Measurements from ENCODE around the gene DNAJC5.
"Not testable (repeated sequence)": the region's sequence is repeated elsewhere in the genome, so short reads cannot be mapped to it uniquely, and the experiment has no call there.

Gene DNAJC5

DNA sequence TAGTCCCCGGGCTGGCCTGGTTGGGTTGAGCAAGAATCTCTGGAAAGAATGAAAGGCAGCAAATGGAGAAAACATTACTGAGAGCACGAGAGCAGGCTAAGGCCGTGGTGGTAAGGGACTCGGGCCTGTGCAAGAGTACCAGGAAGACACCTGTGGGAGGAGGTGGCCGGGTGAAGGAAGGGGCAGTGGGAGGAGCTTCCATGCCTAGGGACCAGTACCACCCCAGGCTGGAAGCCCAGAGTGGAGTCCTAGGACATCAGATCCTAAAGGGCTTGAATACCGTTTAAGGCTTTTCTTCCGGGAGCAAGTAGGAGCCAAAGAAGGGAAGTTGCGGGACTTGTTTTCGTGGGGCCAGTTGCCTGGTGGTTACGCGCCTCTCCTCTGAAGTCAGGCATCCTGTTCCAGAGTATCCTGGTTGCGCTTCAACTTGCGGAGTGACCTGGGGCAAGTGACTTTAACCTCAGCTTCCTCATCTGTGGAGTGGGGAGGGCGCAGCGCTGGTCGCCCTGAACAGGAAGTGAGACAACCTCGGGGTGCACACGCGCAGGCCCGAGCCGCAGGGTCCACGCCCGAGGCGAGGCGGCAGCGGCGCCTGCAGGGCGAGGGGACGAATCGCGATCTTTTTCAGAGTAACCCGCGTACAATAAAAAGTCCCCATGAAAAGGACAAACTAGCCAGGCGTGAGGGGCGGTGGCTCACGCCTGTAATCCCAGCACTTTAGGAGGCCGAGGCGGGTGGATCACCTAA is 31.0 kb upstream of the DNAJC5 start:
- H3K27ac ChIP-seq (ENCODE audit: low read depth, low read length): peak overlapping the region; percentile 82
- peak overlapping the region; percentile 82 for H3K14ac ChIP-seq (ENCODE audit: low read length)
- H3K36me3 ChIP-seq (ENCODE audit: control insufficient read depth in 1 of 2, insufficient read depth in 2 of 2, low read length in 2 of 2): peaks cover 23% of the 10 kb centered on the region in 2 experiments
- H3K9me3 ChIP-seq (ENCODE audit: insufficient read depth, low read depth, low read length): no peaks in the 10 kb centered on the region
- H3K4me2 ChIP-seq (ENCODE audit: low read length): peak overlapping the region; percentile 66
- peak overlapping the region; percentile 6 for H3K9ac ChIP-seq (ENCODE audit: low read length)
- H2BK120ac ChIP-seq (ENCODE audit: insufficient read depth, low read length, poor library complexity): peak overlapping the region; percentile 69
- peaks cover 7 to 17% of the 10 kb centered on the region in 2 experiments for H3K4me1 ChIP-seq (ENCODE audit: control insufficient read depth in 1 of 2, insufficient read depth in 2 of 2, low read length in 2 of 2)
- H2AFZ ChIP-seq (ENCODE audit: insufficient read depth, low read length, poor library complexity): no peak overlapping the region
- no peak overlapping the region for H3K23ac ChIP-seq (ENCODE audit: low read length)
- peaks cover 12% of the 10 kb centered on the region for H3K79me1 ChIP-seq (ENCODE audit: low read length)
- peak overlapping the region; percentile 51 for H3K4ac ChIP-seq (ENCODE audit: low read depth, low read length)
- H3K27me3 ChIP-seq (ENCODE audit: insufficient read depth, low read length): no peaks in the 10 kb centered on the region
- peak overlapping the region; percentile 78 for H2BK5ac ChIP-seq (ENCODE audit: low read depth, low read length, poor library complexity)
- no peak overlapping the region for H2BK12ac ChIP-seq (ENCODE audit: low read length)
- peak overlapping the region; percentile 75 for H3K4me3 ChIP-seq (ENCODE audit: low read depth, low read length)
- DNase-seq: peak; percentile 69 to 74
- peaks cover 9% of the 10 kb centered on the region for H3K79me2 ChIP-seq (ENCODE audit: control insufficient read depth, insufficient read depth, low read length, poor library complexity)
- H4K8ac ChIP-seq (ENCODE audit: low read depth, low read length): peak overlapping the region; percentile 95
- no CpG with 5 or more reads among the region's 38 CpGs for WGBS (ENCODE audit: extremely low coverage, insufficient coverage, insufficient read length)
- peak overlapping the region; percentile 91 for H4K91ac ChIP-seq (ENCODE audit: low read depth, low read length)
- H4K12ac ChIP-seq (ENCODE audit: low read depth, low read length): peak overlapping the region; percentile 92
- H3K18ac ChIP-seq (ENCODE audit: low read length): peak overlapping the region; percentile 59
- H2AK5ac ChIP-seq (ENCODE audit: low read length): peak overlapping the region; percentile 69

DNA sequence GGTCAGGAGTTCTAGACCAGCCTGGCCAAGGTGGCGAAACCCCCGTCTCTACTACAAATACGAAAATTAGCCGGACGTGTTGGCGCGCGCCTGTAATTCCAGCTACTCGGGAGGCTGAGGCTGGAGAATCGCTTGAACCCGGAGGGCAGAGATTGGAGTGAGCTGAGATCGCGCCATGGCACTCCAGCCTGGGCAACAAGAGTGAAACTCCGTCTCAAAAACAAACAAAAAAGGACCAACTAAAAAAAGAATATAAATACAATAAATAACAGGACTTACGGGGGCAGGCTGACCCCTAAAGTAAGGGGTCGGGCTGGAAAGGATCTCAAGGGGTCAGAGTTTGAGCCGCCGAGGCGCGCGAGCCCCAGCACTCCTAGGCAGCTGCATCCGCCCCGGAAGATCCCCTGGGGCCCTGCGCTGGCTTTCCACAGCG is 30.4 kb upstream of the DNAJC5 start:
- H3K79me1 ChIP-seq (ENCODE audit: low read length): peaks cover 12% of the 10 kb centered on the region
- H2BK12ac ChIP-seq (ENCODE audit: low read length): no peak overlapping the region
- H4K12ac ChIP-seq (ENCODE audit: low read depth, low read length): peak overlapping the region; percentile 92
- peak overlapping the region; percentile 91 for H4K91ac ChIP-seq (ENCODE audit: low read depth, low read length)
- H2AFZ ChIP-seq (ENCODE audit: insufficient read depth, low read length, poor library complexity): peak overlapping the region; percentile 74
- peak overlapping the region; percentile 69 for H2AK5ac ChIP-seq (ENCODE audit: low read length)
- H3K27me3 ChIP-seq (ENCODE audit: insufficient read depth, low read length): no peaks in the 10 kb centered on the region
- H3K14ac ChIP-seq (ENCODE audit: low read length): peak overlapping the region; percentile 86
- H3K4me3 ChIP-seq (ENCODE audit: low read depth, low read length): peak overlapping the region; percentile 75
- H3K36me3 ChIP-seq (ENCODE audit: control insufficient read depth in 1 of 2, insufficient read depth in 2 of 2, low read length in 2 of 2): peaks cover 29% of the 10 kb centered on the region in 2 experiments
- peak overlapping the region; percentile 78 for H2BK5ac ChIP-seq (ENCODE audit: low read depth, low read length, poor library complexity)
- peaks cover 9% of the 10 kb centered on the region for H3K79me2 ChIP-seq (ENCODE audit: control insufficient read depth, insufficient read depth, low read length, poor library complexity)
- H4K8ac ChIP-seq (ENCODE audit: low read depth, low read length): peak overlapping the region; percentile 95
- peaks cover 5 to 11% of the 10 kb centered on the region in 2 experiments for H3K4me1 ChIP-seq (ENCODE audit: control insufficient read depth in 1 of 2, insufficient read depth in 2 of 2, low read length in 2 of 2)
- H3K9ac ChIP-seq (ENCODE audit: low read length): peak overlapping the region; percentile 84
- no peaks in the 10 kb centered on the region for H3K9me3 ChIP-seq (ENCODE audit: insufficient read depth, low read depth, low read length)
- H2BK120ac ChIP-seq (ENCODE audit: insufficient read depth, low read length, poor library complexity): peak overlapping the region; percentile 69
- no peak overlapping the region for H3K23ac ChIP-seq (ENCODE audit: low read length)
- peak overlapping the region; percentile 59 for H3K18ac ChIP-seq (ENCODE audit: low read length)
- H3K4ac ChIP-seq (ENCODE audit: low read depth, low read length): peak overlapping the region; percentile 51
- peak overlapping the region; percentile 66 for H3K4me2 ChIP-seq (ENCODE audit: low read length)
- WGBS (ENCODE audit: extremely low coverage, insufficient coverage, insufficient read length): no CpG with 5 or more reads among the region's 25 CpGs
- peak overlapping the region; percentile 82 for H3K27ac ChIP-seq (ENCODE audit: low read depth, low read length)
- DNase-seq: no peak

DNA sequence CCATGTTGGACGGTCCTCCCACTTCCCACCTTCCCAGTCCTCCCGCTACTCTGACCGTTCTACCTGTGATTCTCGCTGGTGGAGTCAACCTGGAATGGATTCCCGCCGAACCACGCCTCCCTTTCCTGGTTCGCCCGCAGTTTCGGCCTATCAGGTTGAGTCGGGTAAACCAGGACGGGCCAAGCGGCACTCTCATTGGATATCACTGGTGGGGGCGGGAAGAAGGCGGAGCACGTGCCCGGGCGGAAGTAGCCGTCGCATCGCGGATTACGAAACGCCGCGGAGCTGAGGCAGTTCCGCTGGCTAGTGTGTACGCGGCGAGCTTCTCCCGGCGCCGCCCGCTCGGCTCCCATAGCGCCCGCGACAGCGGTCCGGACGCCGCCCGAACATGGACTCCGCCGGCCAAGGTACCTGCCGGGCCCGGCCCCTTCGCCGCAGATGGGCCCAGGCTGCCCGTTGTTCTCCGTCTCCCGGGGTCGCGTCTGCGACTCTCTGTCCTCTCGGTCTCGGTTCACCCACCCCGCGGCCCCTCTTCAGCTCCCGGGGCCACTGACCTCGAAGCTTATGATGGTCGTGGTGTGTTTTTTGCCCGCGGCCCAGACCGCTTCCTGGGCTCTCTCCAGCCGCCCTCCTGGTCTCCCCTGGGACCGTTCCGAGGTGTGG is 29.8 kb upstream of the DNAJC5 start, which contains the start of gene TPD52L2:
TSS of gene TPD52L2 (plus strand) at position 293 of the 663 bp plus-strand sequence. CDS start at position 389, 96 bp downstream.
- peaks cover 12% of the 10 kb centered on the region for H3K79me1 ChIP-seq (ENCODE audit: low read length)
- peak within 1 kb of the TSS; percentile 92 for H4K12ac ChIP-seq (ENCODE audit: low read depth, low read length)
- peak within 1 kb of the TSS; percentile 74 for H2AFZ ChIP-seq (ENCODE audit: insufficient read depth, low read length, poor library complexity)
- peaks cover 9% of the 10 kb centered on the region for H3K79me2 ChIP-seq (ENCODE audit: control insufficient read depth, insufficient read depth, low read length, poor library complexity)
- peak within 1 kb of the TSS; percentile 95 for H4K8ac ChIP-seq (ENCODE audit: low read depth, low read length)
- no peaks in the 10 kb centered on the region for H3K27me3 ChIP-seq (ENCODE audit: insufficient read depth, low read length)
- peak within 1 kb of the TSS; percentile 94 for H3K4me2 ChIP-seq (ENCODE audit: low read length)
- no peak within 1 kb of the TSS for H2BK12ac ChIP-seq (ENCODE audit: low read length)
- peak within 1 kb of the TSS; percentile 69 for H2AK5ac ChIP-seq (ENCODE audit: low read length)
- peak within 1 kb of the TSS; percentile 86 for H3K14ac ChIP-seq (ENCODE audit: low read length)
- WGBS (ENCODE audit: extremely low coverage, insufficient coverage, insufficient read length): no CpG with 5 or more reads among the region's 68 CpGs
- H3K36me3 ChIP-seq (ENCODE audit: control insufficient read depth in 1 of 2, insufficient read depth in 2 of 2, low read length in 2 of 2): peaks cover 34% of the 10 kb centered on the region in 2 experiments
- peak within 1 kb of the TSS; percentile 78 for H2BK5ac ChIP-seq (ENCODE audit: low read depth, low read length, poor library complexity)
- H3K4me3 ChIP-seq (ENCODE audit: low read depth, low read length): peak within 1 kb of the TSS; percentile 93
- H3K4me1 ChIP-seq (ENCODE audit: control insufficient read depth in 1 of 2, insufficient read depth in 2 of 2, low read length in 2 of 2): peaks cover 5 to 11% of the 10 kb centered on the region in 2 experiments
- H4K91ac ChIP-seq (ENCODE audit: low read depth, low read length): peak within 1 kb of the TSS; percentile 91
- peak within 1 kb of the TSS; percentile 86 for H3K18ac ChIP-seq (ENCODE audit: low read length)
- peak within 1 kb of the TSS; percentile 69 for H2BK120ac ChIP-seq (ENCODE audit: insufficient read depth, low read length, poor library complexity)
- peak; percentile 99 to 100 for DNase-seq
- no peak within 1 kb of the TSS for H3K23ac ChIP-seq (ENCODE audit: low read length)
- peak within 1 kb of the TSS; percentile 87 for H3K4ac ChIP-seq (ENCODE audit: low read depth, low read length)
- peak within 1 kb of the TSS; percentile 96 for H3K9ac ChIP-seq (ENCODE audit: low read length)
- no peaks in the 10 kb centered on the region for H3K9me3 ChIP-seq (ENCODE audit: insufficient read depth, low read depth, low read length)
- H3K27ac ChIP-seq (ENCODE audit: low read depth, low read length): peak within 1 kb of the TSS; percentile 82

DNA sequence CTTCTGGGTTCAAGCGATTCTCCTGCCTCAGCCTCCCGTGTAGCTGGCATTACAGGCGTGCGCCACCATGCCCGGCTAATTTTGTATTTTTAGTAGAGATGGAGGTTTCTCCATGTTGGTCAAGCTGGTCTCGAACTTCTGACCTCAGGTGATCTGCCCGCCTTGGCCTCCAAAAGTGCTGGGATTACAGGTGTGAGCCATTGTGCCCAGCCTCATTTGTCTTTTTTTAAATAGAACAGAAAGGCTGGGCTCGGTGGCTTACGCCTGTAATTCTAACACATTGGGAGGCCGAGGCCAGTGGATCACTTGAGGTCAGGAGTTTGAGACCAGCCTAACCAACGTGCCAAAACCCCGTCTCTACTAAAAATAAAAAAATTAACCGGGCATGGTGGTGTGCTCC is 27.9 kb upstream of the DNAJC5 start:
- not testable (repeated sequence) for H3K4me1 ChIP-seq (ENCODE audit: control insufficient read depth in 1 of 2, insufficient read depth in 2 of 2, low read length in 2 of 2)

More for the DNA sequence above, 27.9 kb upstream of the DNAJC5 start:
- not testable (repeated sequence) for H3K27me3 ChIP-seq (ENCODE audit: insufficient read depth, low read length); H3K9ac ChIP-seq (ENCODE audit: low read length); H3K79me2 ChIP-seq (ENCODE audit: control insufficient read depth, insufficient read depth, low read length, poor library complexity); DNase-seq; H3K4me2 ChIP-seq (ENCODE audit: low read length); H3K9me3 ChIP-seq (ENCODE audit: insufficient read depth, low read depth, low read length); H2BK5ac ChIP-seq (ENCODE audit: low read depth, low read length, poor library complexity); H4K8ac ChIP-seq (ENCODE audit: low read depth, low read length); H4K12ac ChIP-seq (ENCODE audit: low read depth, low read length); H2AFZ ChIP-seq (ENCODE audit: insufficient read depth, low read length, poor library complexity); H4K91ac ChIP-seq (ENCODE audit: low read depth, low read length); H2BK120ac ChIP-seq (ENCODE audit: insufficient read depth, low read length, poor library complexity); H3K18ac ChIP-seq (ENCODE audit: low read length); H2AK5ac ChIP-seq (ENCODE audit: low read length); H3K23ac ChIP-seq (ENCODE audit: low read length); H3K27ac ChIP-seq (ENCODE audit: low read depth, low read length); H3K14ac ChIP-seq (ENCODE audit: low read length); H3K4me3 ChIP-seq (ENCODE audit: low read depth, low read length); H2BK12ac ChIP-seq (ENCODE audit: low read length)
- Histone ChIP-seq H3K4ac (ENCODE audit: low read depth, low read length) (peak overlapping the region; percentile 44), H3K79me1 (ENCODE audit: low read length) (peaks cover 12% of the 10 kb centered on the region), H3K36me3 (ENCODE audit: control insufficient read depth in 1 of 2, insufficient read depth in 2 of 2, low read length in 2 of 2) (peaks cover 33 to 39% of the 10 kb centered on the region in 2 experiments)
- no CpG with 5 or more reads among the region's 13 CpGs for WGBS (ENCODE audit: extremely low coverage, insufficient coverage, insufficient read length)
